ENCODE measurements around the gene RPS6KA2. TPM values are rescaled to one million over a fixed set of nuclear protein-coding genes. Genes with fewer than 3 reads are reported as not detected.

RPS6KA2 gene
- total RNA-seq, 1 experiment from 2014 or later = 12.3 TPM

DNA sequence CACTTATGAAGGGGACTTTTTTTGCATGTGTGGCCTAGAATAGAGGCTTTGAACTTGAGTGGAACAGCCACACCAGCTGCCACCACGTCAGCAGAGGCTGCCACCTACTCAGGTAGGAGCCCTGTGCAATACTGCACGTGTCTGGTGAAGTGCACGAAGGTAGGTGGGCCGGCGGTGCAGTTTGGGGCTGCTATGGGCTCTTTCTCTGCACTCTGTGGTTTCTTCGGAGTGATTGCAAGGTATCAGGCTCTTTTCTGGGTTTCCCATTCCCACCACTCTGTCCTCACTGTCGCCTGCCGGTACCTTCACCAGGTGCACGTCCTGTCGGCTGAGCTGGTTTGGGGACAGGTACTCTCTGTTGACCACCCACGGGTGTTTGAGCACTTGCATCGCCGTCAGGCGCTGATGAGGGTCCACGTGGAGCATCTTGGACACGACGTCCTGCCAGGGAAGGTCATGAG, 213.5 kb downstream of the RPS6KA2 start:
- Histone ChIP-seq H3K4me1 (ENCODE audit: insufficient read depth, low read length) (0 out of 2 replicates have a peak, but pooled peaks cover 5% of the 10 kb centered on the region), H4K91ac (ENCODE audit: insufficient read length, low read depth, low read length) (no peak overlapping the region), H2BK5ac (ENCODE audit: insufficient read length, low read length) (no peak overlapping the region), H2BK15ac (ENCODE audit: low read depth, low read length) (no peak overlapping the region), H3K27me3 (ENCODE audit: insufficient read depth, low read length) (no peaks in the 10 kb centered on the region), H3K4me2 (ENCODE audit: insufficient read depth, insufficient read length, low read length) (no peak overlapping the region), H3K27ac (ENCODE audit: insufficient read length, low read depth, low read length) (no peak overlapping the region), H2AFZ (ENCODE audit: low read length) (no peak overlapping the region), H3K23ac (ENCODE audit: insufficient read length, low read depth, low read length) (no peak overlapping the region), H3K56ac (ENCODE audit: insufficient read length, low read depth, low read length) (no peak overlapping the region), H3K9ac (ENCODE audit: extremely low read depth, insufficient read length, low read length) (no peak overlapping the region), H3K4ac (ENCODE audit: low read depth, low read length) (no peak overlapping the region), H3K9me3 (ENCODE audit: control insufficient read depth, low read depth, low read length) (no peaks in the 10 kb centered on the region), H3K79me1 (ENCODE audit: insufficient read depth, low read depth, low read length, poor library complexity, severe bottlenecking) (no peaks in the 10 kb centered on the region), H3K79me2 (ENCODE audit: insufficient read depth, low read length) (no peaks in the 10 kb centered on the region), H4K20me1 (ENCODE audit: control insufficient read depth, insufficient read depth, insufficient read length) (peaks cover 3% of the 10 kb centered on the region), H2BK12ac (ENCODE audit: insufficient read length, low read depth, low read length) (no peak overlapping the region), H2AK5ac (ENCODE audit: insufficient read length, low read length) (no peak overlapping the region), H3K18ac (ENCODE audit: insufficient read length, low read depth, low read length) (no peak overlapping the region), H3T11ph (ENCODE audit: low read length) (no peak overlapping the region), H3K23me2 (ENCODE audit: insufficient read length, low read depth, low read length, poor library complexity, severe bottlenecking) (peaks cover 5% of the 10 kb centered on the region), H2BK20ac (ENCODE audit: low read depth, low read length, poor library complexity, severe bottlenecking) (no peak overlapping the region), H4K5ac (ENCODE audit: insufficient read length, low read depth, low read length) (no peak overlapping the region), H3K14ac (ENCODE audit: insufficient read depth, low read length) (no peak overlapping the region), H2BK120ac (ENCODE audit: low read depth, low read length, poor library complexity, severe bottlenecking) (no peak overlapping the region), H4K8ac (replicated peaks; ENCODE audit: insufficient read length, low read depth, low read length) (no peak overlapping the region)
- no peaks in the 10 kb centered on the region for H3K27me3 Mint-ChIP-seq (ENCODE audit: low read depth)
- H3K4me1 Mint-ChIP-seq = peaks cover 8 to 16% of the 10 kb centered on the region in 2 experiments
- peaks cover 11 to 13% of the 10 kb centered on the region in 2 experiments; a peak in 4 of 5 replicates for H3K9me3 Mint-ChIP-seq
- no peak overlapping the region for H3K4me3 Mint-ChIP-seq
- H3K27ac Mint-ChIP-seq = peak overlapping the region in 1 of 3 experiments; percentile 96; a peak in 1 of 7 replicates
- DNase-seq = no peak
- no CpG with 5 or more reads among the region's 17 CpGs for WGBS (ENCODE audit: extremely low coverage, insufficient read length, low lambda C conversion rate)
- H3K36me3 Mint-ChIP-seq (ENCODE audit: insufficient read depth in 1 of 3, low read depth in 3 of 3) = peaks cover 27 to 29% (median 27%) of the 10 kb centered on the region in 3 experiments
- TF ChIP-seq, protein P1, sequence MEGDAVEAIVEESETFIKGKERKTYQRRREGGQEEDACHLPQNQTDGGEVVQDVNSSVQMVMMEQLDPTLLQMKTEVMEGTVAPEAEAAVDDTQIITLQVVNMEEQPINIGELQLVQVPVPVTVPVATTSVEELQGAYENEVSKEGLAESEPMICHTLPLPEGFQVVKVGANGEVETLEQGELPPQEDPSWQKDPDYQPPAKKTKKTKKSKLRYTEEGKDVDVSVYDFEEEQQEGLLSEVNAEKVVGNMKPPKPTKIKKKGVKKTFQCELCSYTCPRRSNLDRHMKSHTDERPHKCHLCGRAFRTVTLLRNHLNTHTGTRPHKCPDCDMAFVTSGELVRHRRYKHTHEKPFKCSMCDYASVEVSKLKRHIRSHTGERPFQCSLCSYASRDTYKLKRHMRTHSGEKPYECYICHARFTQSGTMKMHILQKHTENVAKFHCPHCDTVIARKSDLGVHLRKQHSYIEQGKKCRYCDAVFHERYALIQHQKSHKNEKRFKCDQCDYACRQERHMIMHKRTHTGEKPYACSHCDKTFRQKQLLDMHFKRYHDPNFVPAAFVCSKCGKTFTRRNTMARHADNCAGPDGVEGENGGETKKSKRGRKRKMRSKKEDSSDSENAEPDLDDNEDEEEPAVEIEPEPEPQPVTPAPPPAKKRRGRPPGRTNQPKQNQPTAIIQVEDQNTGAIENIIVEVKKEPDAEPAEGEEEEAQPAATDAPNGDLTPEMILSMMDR (conservative IDR thresholded peaks at IDR 0.05) = no peak
